ENCODE measurements around the gene NAA10.

Gene NAA10

GRCh38 chrX:153974003-153974725 is 39.3 kb upstream of the NAA10 start:
- DNase-seq (ENCODE audit: low read depth): no peak
- no peak overlapping the region for H3K4me3 ChIP-seq (ENCODE audit: control insufficient read depth, low read depth, low read length)
- no peak for TF ChIP-seq CTCF (conservative IDR thresholded peaks at IDR 0.05; ENCODE audit: control insufficient read depth, insufficient read depth, low read depth, low read length)

- DNase-seq (ENCODE audit: low read depth): peak; percentile 26
- H3K4me3 ChIP-seq (ENCODE audit: control insufficient read depth, low read depth, low read length): peak overlapping the region; percentile 64
- no peak for TF ChIP-seq CTCF (conservative IDR thresholded peaks at IDR 0.05; ENCODE audit: control insufficient read depth, insufficient read depth, low read depth, low read length)
Observed at GRCh38 chrX:153973127-153974002, 38.5 kb upstream of the NAA10 start.

GRCh38 chrX:153972368-153973126 is 37.7 kb upstream of the NAA10 start, which contains the start of gene TMEM187:
Gene TMEM187, plus strand, starts transcription at chrX:153972754. Its CDS starts 9,309 bp downstream, at chrX:153982063.
- DNase-seq (ENCODE audit: low read depth): peak; percentile 90
- peak within 1 kb of the TSS; percentile 95 for H3K4me3 ChIP-seq (ENCODE audit: control insufficient read depth, low read depth, low read length)
- no peak for TF ChIP-seq CTCF (conservative IDR thresholded peaks at IDR 0.05; ENCODE audit: control insufficient read depth, insufficient read depth, low read depth, low read length)

- TF ChIP-seq CTCF (conservative IDR thresholded peaks at IDR 0.05; ENCODE audit: control insufficient read depth, insufficient read depth, low read depth, low read length): no peak
- DNase-seq (ENCODE audit: low read depth): peak; percentile 86
- H3K4me3 ChIP-seq (ENCODE audit: control insufficient read depth, low read depth, low read length): peak within 1 kb of the TSS; percentile 95
Observed at GRCh38 chrX:153971450-153972367, 36.9 kb upstream of the NAA10 start, which contains the start of gene HCFC1. Gene HCFC1, minus strand, starts transcription at chrX:153971818. Its CDS starts 978 bp downstream, at chrX:153970840.

- peak; percentile 87 for DNase-seq (ENCODE audit: low read depth)
- no peak for TF ChIP-seq CTCF (conservative IDR thresholded peaks at IDR 0.05; ENCODE audit: control insufficient read depth, insufficient read depth, low read depth, low read length)
- peak overlapping the region; percentile 95 for H3K4me3 ChIP-seq (ENCODE audit: control insufficient read depth, low read depth, low read length)
Observed at GRCh38 chrX:153971124-153971449, 36.2 kb upstream of the NAA10 start.
